ENCODE data around the gene RITA1. TPM values are rescaled to one million over a fixed set of nuclear protein-coding genes. Genes with fewer than 3 reads are reported as not detected.

RITA1 gene
- total and polyA plus RNA-seq, 9 donors: 6.8 to 19.4 (median 15.4) TPM

DNA sequence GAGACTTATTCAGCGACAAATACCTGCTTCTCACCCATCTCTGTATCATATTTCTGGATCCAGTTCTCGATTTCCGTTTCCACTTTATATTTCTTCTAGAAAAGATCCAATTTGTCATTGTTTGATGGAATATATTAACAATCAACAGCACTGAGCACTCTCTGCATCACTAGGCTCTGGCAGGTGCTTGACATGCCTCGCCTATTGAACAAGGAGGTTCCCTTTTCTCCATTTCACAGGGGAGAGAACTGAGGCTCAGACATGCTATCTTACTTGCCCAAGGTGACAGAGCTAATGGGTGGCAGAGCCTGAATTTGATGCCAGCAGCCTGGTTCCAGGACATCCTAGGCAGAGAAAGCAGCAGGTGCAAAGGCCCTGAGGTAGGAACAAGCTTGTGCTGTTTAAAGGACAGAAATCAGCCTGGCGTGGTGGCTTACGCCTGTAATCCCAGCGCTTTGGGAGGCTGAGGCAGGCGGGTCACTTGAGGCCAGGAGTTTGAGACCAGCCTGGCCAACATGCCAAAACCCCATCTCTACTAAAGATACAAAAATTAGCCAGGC, 12.1 kb downstream of the RITA1 start:
- intact Hi-C loops (cut with DNase I): loop anchor here in 3 of 4 donors (5.0 to 10.0 kb wide), 5 partner anchors 100 to 717 kb away; partner anchors contain the start of genes SLC8B1 (in 2 of the 3) and PLBD2 (in 1 of the 3)
- peaks cover 6% of the 10 kb centered on the region for H3K4me1 ChIP-seq (ENCODE audit: insufficient read depth)
- no peak overlapping the region for H3K4me3 ChIP-seq
- H3K27me3 ChIP-seq: no peaks in the 10 kb centered on the region
- no peaks in the 10 kb centered on the region for H3K36me3 ChIP-seq
- no peaks in the 10 kb centered on the region for H3K9me3 ChIP-seq
- no peak for DNase-seq
- TF ChIP-seq, protein P1, sequence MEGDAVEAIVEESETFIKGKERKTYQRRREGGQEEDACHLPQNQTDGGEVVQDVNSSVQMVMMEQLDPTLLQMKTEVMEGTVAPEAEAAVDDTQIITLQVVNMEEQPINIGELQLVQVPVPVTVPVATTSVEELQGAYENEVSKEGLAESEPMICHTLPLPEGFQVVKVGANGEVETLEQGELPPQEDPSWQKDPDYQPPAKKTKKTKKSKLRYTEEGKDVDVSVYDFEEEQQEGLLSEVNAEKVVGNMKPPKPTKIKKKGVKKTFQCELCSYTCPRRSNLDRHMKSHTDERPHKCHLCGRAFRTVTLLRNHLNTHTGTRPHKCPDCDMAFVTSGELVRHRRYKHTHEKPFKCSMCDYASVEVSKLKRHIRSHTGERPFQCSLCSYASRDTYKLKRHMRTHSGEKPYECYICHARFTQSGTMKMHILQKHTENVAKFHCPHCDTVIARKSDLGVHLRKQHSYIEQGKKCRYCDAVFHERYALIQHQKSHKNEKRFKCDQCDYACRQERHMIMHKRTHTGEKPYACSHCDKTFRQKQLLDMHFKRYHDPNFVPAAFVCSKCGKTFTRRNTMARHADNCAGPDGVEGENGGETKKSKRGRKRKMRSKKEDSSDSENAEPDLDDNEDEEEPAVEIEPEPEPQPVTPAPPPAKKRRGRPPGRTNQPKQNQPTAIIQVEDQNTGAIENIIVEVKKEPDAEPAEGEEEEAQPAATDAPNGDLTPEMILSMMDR (IDR thresholded peaks at IDR 0.05): no peak
- TF ChIP-seq EP300 (IDR thresholded peaks at IDR 0.05) (no peak), POLR2A (IDR thresholded peaks at IDR 0.05) (no peak)
- H3K27ac ChIP-seq: no peak overlapping the region
- WGBS, 3 donors: 92 to 98% (median 92%) methylated on average over 8 of the region's 8 CpGs

GRCh38 chr12:113198296-113198695, 12.8 kb downstream of the RITA1 start:
- Histone ChIP-seq H3K9me3 (no peaks in the 10 kb centered on the region), H3K27me3 (no peaks in the 10 kb centered on the region), H3K27ac (no peak overlapping the region), H3K36me3 (no peaks in the 10 kb centered on the region), H3K4me1 (ENCODE audit: insufficient read depth) (peaks cover 6% of the 10 kb centered on the region), H3K4me3 (no peak overlapping the region)
- 33 to 53% (median 50%) methylated on average over 1 of the region's 1 CpG for WGBS, 3 donors
- intact Hi-C loops (cut with DNase I): loop anchor here in 3 of 4 donors (5.0 to 10.0 kb wide), 5 partner anchors 99 to 717 kb away; partner anchors contain the start of genes SLC8B1 (in 2 of the 3) and PLBD2 (in 1 of the 3)
- TF ChIP-seq POLR2A (IDR thresholded peaks at IDR 0.05): no peak
- TF ChIP-seq EP300 (IDR thresholded peaks at IDR 0.05): no peak
- TF ChIP-seq, protein P1 (IDR thresholded peaks at IDR 0.05): no peak
- no peak for DNase-seq

DNA sequence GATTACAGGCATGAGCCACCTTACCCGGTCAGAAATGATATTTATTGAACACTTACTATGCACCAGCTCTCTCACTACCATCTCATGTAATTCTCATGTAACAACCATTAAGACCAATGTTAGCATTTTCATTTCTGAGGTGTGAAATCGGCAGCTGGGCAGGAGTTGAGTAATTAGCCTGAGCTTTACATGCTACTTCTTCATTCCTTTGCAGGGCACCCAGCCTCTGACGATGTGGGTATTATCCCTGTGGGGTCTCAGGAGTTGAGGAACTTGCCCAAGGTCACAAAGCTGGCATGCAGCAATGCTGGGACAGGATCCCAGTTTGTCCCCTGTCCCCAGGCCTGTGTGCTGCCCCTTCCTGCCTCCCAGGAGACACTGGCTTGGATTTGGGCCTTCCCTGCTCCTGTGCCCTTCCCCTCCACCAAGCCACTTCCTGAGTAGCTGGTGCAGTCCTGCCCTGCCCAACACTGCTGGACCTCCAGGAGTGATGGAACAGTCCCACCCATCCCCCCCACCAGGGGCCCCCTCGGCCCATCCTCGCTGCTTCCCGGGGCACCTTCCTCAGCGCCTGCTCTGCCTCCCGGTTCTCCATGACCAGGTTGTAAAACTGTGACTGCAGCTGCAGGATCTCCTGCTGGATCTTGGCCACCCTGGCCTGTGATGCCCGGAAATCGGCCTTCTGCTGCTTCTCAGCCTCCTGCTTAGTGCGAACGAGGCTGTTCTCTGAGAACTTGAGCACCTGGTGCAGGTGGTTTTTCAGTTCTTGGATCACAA, 14.7 kb downstream of the RITA1 start:
- Histone ChIP-seq H3K4me3 (no peak overlapping the region), H3K27ac (no peak overlapping the region), H3K27me3 (no peaks in the 10 kb centered on the region), H3K9me3 (no peaks in the 10 kb centered on the region), H3K36me3 (no peaks in the 10 kb centered on the region), H3K4me1 (ENCODE audit: insufficient read depth) (peaks cover 8% of the 10 kb centered on the region)
- DNase-seq: peak in 1 of 5 donors; percentile 21
- 82 to 84% (median 83%) methylated on average over 12 of the region's 12 CpGs for WGBS, 3 donors
- TF ChIP-seq EP300 (IDR thresholded peaks at IDR 0.05) (no peak), POLR2A (IDR thresholded peaks at IDR 0.05) (no peak)
- TF ChIP-seq, protein P1 (IDR thresholded peaks at IDR 0.05): no peak
- intact Hi-C loops (cut with DNase I): no loop called here

GRCh38 chr12:113201187-113202177, 16.0 kb downstream of the RITA1 start:
- intact Hi-C loops (cut with DNase I): no loop called here
- peak in 1 of 5 donors; percentile 17 for DNase-seq

More at GRCh38 chr12:113201187-113202177, 16.0 kb downstream of the RITA1 start:
- Histone ChIP-seq H3K4me1 (ENCODE audit: insufficient read depth) (peaks cover 6% of the 10 kb centered on the region), H3K36me3 (no peaks in the 10 kb centered on the region), H3K27me3 (no peaks in the 10 kb centered on the region), H3K4me3 (no peak overlapping the region), H3K9me3 (no peaks in the 10 kb centered on the region), H3K27ac (no peak overlapping the region)
- WGBS, 3 donors: 67 to 74% (median 72%) methylated on average over 14 of the region's 14 CpGs
- TF ChIP-seq EP300 (IDR thresholded peaks at IDR 0.05) (no peak), POLR2A (IDR thresholded peaks at IDR 0.05) (no peak)
- TF ChIP-seq, protein P1 (IDR thresholded peaks at IDR 0.05): no peak

All from ovary (tissue), 9 donors.